GM12801 (cell line): ENCODE data around the gene ATP5MC2.

Source experiments
- TF ChIP-seq, protein P1 (sequence below): IDR thresholded peaks from one replicate; pipeline ENCODE4 v1.5.1; 2011; ENCODE audit warnings: control low read depth; ENCODE audit not compliant: insufficient read length; ENCODE audit errors: extremely low read depth

ATP5MC2 gene

GRCh38 chr12:53659571-53659981 lies 16.3 kb downstream of the ATP5MC2 start:
- TF ChIP-seq, protein P1, sequence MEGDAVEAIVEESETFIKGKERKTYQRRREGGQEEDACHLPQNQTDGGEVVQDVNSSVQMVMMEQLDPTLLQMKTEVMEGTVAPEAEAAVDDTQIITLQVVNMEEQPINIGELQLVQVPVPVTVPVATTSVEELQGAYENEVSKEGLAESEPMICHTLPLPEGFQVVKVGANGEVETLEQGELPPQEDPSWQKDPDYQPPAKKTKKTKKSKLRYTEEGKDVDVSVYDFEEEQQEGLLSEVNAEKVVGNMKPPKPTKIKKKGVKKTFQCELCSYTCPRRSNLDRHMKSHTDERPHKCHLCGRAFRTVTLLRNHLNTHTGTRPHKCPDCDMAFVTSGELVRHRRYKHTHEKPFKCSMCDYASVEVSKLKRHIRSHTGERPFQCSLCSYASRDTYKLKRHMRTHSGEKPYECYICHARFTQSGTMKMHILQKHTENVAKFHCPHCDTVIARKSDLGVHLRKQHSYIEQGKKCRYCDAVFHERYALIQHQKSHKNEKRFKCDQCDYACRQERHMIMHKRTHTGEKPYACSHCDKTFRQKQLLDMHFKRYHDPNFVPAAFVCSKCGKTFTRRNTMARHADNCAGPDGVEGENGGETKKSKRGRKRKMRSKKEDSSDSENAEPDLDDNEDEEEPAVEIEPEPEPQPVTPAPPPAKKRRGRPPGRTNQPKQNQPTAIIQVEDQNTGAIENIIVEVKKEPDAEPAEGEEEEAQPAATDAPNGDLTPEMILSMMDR = no peak

DNA sequence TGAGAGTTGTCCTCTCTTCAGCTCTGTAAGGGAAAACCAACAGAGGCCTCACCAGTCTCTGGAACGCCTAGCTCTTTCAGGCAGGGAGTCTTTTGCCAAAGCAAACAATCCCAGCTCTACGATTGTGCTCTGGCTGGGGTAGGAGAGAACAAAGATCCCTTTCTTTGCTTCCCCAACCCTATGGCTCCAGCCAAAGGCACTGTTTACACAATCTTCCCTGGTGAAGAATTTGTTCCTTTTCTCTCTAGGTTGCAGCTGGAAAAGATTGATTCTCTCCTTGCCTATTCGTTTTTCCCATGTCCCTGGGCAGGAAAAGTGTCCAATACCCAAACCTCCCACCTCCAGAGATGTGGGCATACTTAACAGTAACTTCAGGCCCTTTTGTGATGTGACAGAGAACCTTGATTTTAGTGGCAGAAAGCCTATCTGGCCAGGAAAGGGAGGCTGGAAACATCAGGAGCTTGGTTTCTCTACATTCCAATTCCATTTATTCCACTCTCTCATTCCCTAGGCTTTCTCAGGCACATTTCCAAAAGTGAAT lies 16.8 kb downstream of the ATP5MC2 start:
- TF ChIP-seq, protein P1 = no peak

- TF ChIP-seq, protein P1 = no peak
Observed at GRCh38 chr12:53657041-53657440, 18.8 kb downstream of the ATP5MC2 start.

GRCh38 chr12:53653595-53653994 lies 22.3 kb downstream of the ATP5MC2 start:
- TF ChIP-seq, protein P1 = no peak

- TF ChIP-seq, protein P1 = no peak
Observed at GRCh38 chr12:53652366-53652765, 23.5 kb downstream of the ATP5MC2 start.

- TF ChIP-seq, protein P1 = no peak
Observed at GRCh38 chr12:53651737-53652136, 24.1 kb downstream of the ATP5MC2 start.

DNA sequence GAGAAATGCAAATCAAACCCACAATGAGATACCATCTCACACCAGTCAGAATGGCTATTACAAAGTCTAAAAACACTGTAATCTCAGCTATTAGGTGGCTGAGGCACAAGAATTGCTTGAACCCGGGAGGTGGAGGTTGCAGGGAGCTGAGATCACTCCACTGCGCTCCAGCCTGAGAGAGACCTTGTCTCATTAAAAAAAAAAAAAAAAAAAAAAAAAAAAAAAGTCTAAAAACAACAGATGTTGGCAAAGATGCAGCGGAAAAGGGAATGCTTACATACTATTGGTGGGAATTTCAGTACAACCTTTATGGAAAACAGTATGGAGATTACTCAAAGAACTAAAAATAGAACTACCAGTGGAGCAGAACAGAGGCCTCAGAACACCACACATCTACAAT lies 30.7 kb downstream of the ATP5MC2 start:
- TF ChIP-seq, protein P1 = no peak
